22Rv1 (cell line): ENCODE data around the gene ASH1L.

Experiments
- ZFX ChIP-seq: fragments of 450-650 bp; IDR thresholded peaks from 2 replicates; pipeline ENCODE4 v1.6.1; 2017; ENCODE audit warnings: antibody characterized with exemption, borderline replicate concordance
- TF ChIP-seq, protein P1 (sequence below): fragments of 450-650 bp; IDR thresholded peaks from 2 replicates; pipeline ENCODE4 v1.5.1; 2017; ENCODE audit warnings: mild to moderate bottlenecking

DNA sequence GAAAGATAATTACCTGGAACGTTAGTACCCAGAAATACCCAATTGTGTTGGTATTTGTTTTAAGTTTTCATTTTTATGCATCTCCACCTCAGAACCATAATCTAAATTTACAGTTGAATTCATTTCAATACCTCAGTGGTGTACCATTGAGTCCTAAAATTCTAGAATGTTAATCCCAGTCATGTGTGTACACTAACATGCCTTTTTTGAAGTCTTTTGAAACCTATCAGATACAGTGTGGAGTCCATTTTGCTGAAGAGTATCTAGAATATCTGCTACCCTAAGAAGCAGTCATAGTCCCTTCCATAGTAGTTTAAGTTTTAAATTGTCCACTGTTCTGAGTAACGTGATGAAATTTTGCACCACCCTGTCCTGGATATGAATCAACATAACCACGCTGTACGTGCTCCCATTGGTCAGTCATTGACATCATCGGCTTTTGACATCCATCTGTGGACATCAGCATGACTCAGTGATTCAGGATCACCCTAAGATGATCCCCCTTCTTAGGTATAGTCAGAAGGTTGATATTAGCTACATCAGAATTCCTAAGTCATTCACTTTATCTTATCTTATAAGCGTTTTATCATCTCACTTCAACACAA is 7.5 kb upstream of the ASH1L start:
- TF ChIP-seq, protein P1, sequence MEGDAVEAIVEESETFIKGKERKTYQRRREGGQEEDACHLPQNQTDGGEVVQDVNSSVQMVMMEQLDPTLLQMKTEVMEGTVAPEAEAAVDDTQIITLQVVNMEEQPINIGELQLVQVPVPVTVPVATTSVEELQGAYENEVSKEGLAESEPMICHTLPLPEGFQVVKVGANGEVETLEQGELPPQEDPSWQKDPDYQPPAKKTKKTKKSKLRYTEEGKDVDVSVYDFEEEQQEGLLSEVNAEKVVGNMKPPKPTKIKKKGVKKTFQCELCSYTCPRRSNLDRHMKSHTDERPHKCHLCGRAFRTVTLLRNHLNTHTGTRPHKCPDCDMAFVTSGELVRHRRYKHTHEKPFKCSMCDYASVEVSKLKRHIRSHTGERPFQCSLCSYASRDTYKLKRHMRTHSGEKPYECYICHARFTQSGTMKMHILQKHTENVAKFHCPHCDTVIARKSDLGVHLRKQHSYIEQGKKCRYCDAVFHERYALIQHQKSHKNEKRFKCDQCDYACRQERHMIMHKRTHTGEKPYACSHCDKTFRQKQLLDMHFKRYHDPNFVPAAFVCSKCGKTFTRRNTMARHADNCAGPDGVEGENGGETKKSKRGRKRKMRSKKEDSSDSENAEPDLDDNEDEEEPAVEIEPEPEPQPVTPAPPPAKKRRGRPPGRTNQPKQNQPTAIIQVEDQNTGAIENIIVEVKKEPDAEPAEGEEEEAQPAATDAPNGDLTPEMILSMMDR = no peak
- TF ChIP-seq ZFX = no peak
